Measurements from ENCODE around the gene SHANK1.

SHANK1 gene

GRCh38 chr19:50661023-50661422 is 58.6 kb downstream of the SHANK1 start:
- Histone ChIP-seq H3K27me3 (ENCODE audit: control insufficient read depth, insufficient read depth, low read length, poor library complexity, severe bottlenecking) (no peaks in the 10 kb centered on the region), H3K27ac (ENCODE audit: insufficient read depth, low read depth, low read length, poor library complexity, severe bottlenecking) (no peak overlapping the region), H3K36me3 (ENCODE audit: control insufficient read depth, insufficient read depth, low read length) (no peaks in the 10 kb centered on the region), H3K4me1 (ENCODE audit: control insufficient read depth, insufficient read depth, low read length) (peaks cover 4% of the 10 kb centered on the region), H3K4me3 (ENCODE audit: insufficient read depth, low read depth, low read length) (no peak overlapping the region), H3K9me3 (ENCODE audit: control insufficient read depth, low read length) (peaks cover 2% of the 10 kb centered on the region)
- WGBS, 2 experiments = 91 to 93% methylated on average over 10 of the region's 10 CpGs

GRCh38 chr19:50660088-50660366 is 59.6 kb downstream of the SHANK1 start:
- Histone ChIP-seq H3K36me3 (ENCODE audit: control insufficient read depth, insufficient read depth, low read length) (no peaks in the 10 kb centered on the region), H3K27me3 (ENCODE audit: control insufficient read depth, insufficient read depth, low read length, poor library complexity, severe bottlenecking) (no peaks in the 10 kb centered on the region), H3K27ac (ENCODE audit: insufficient read depth, low read depth, low read length, poor library complexity, severe bottlenecking) (no peak overlapping the region), H3K4me3 (ENCODE audit: insufficient read depth, low read depth, low read length) (peak overlapping the region; percentile 20), H3K9me3 (ENCODE audit: control insufficient read depth, low read length) (peaks cover 2% of the 10 kb centered on the region), H3K4me1 (ENCODE audit: control insufficient read depth, insufficient read depth, low read length) (peaks cover 4% of the 10 kb centered on the region)
- 48 to 53% methylated on average over 5 of the region's 6 CpGs for WGBS, 2 experiments

- H3K9me3 ChIP-seq (ENCODE audit: control insufficient read depth, low read length) = peaks cover 2% of the 10 kb centered on the region
- H3K4me3 ChIP-seq (ENCODE audit: insufficient read depth, low read depth, low read length) = peak overlapping the region; percentile 60
- no peaks in the 10 kb centered on the region for H3K36me3 ChIP-seq (ENCODE audit: control insufficient read depth, insufficient read depth, low read length)
- 50 to 57% methylated on average over 19 to 23 of the region's 37 CpGs for WGBS, 2 experiments
- peaks cover 4% of the 10 kb centered on the region for H3K4me1 ChIP-seq (ENCODE audit: control insufficient read depth, insufficient read depth, low read length)
- H3K27ac ChIP-seq (ENCODE audit: insufficient read depth, low read depth, low read length, poor library complexity, severe bottlenecking) = peak overlapping the region; percentile 63
- H3K27me3 ChIP-seq (ENCODE audit: control insufficient read depth, insufficient read depth, low read length, poor library complexity, severe bottlenecking) = no peaks in the 10 kb centered on the region
Measured at GRCh38 chr19:50659318-50660087, 60.1 kb downstream of the SHANK1 start.

DNA sequence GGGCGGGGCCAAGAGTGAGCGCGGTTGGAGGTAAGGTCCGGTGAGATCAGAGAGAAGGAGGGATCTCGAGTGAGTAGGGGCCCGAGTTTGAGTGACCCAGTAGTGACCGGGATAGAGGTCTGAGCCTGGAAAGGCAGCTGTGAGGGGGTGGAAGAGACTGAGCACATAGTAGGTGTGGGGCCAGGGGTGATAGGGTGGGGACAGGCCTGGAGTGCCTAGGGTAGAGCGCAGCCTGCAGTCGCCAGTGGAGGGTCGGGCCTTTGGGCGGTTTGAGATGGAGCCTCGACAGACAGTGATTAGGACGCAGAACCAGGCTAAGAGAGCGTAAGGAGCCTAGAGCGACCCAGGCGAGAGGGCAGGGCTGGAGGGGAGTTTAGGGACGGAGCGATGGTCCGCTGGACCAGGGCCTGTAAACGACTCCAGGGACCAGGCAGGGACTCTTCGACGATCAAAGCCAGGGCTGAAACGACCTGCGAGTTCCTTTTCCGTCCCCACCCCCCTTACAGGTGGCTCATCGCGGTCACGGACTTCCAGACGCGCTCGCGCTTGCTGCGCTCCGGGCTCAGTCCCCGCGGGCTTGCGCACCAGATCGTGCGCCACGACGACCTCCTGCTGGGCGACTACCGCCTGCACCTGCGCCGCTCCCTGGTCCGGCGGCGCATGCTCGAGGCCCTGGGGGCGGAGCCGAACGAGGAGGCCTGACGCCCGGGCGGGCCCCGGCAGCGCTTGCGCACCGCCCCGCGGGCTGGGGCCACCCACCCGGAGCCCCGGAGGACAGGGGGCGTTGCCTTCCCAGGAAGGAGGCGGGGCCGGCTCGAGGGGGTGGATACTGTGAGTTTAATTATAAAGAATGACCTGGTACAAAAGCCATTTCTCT is 60.9 kb downstream of the SHANK1 start:
- 48 to 50% methylated on average over 67 of the region's 67 CpGs for WGBS, 2 experiments
- Histone ChIP-seq H3K4me3 (ENCODE audit: insufficient read depth, low read depth, low read length) (peak overlapping the region; percentile 60), H3K4me1 (ENCODE audit: control insufficient read depth, insufficient read depth, low read length) (peaks cover 4% of the 10 kb centered on the region), H3K27me3 (ENCODE audit: control insufficient read depth, insufficient read depth, low read length, poor library complexity, severe bottlenecking) (no peaks in the 10 kb centered on the region), H3K27ac (ENCODE audit: insufficient read depth, low read depth, low read length, poor library complexity, severe bottlenecking) (peak overlapping the region; percentile 89), H3K36me3 (ENCODE audit: control insufficient read depth, insufficient read depth, low read length) (no peaks in the 10 kb centered on the region), H3K9me3 (ENCODE audit: control insufficient read depth, low read length) (no peaks in the 10 kb centered on the region)

- Histone ChIP-seq H3K27ac (ENCODE audit: insufficient read depth, low read depth, low read length, poor library complexity, severe bottlenecking) (no peak overlapping the region), H3K36me3 (ENCODE audit: control insufficient read depth, insufficient read depth, low read length) (no peaks in the 10 kb centered on the region), H3K4me1 (ENCODE audit: control insufficient read depth, insufficient read depth, low read length) (peaks cover 4% of the 10 kb centered on the region), H3K27me3 (ENCODE audit: control insufficient read depth, insufficient read depth, low read length, poor library complexity, severe bottlenecking) (no peaks in the 10 kb centered on the region), H3K9me3 (ENCODE audit: control insufficient read depth, low read length) (no peaks in the 10 kb centered on the region), H3K4me3 (ENCODE audit: insufficient read depth, low read depth, low read length) (peak overlapping the region; percentile 60)
- WGBS, 2 experiments = 46% methylated on average over 38 of the region's 38 CpGs
Measured at GRCh38 chr19:50657712-50658440, 61.7 kb downstream of the SHANK1 start.

- Histone ChIP-seq H3K4me1 (ENCODE audit: control insufficient read depth, insufficient read depth, low read length) (peaks cover 4% of the 10 kb centered on the region), H3K4me3 (ENCODE audit: insufficient read depth, low read depth, low read length) (peak overlapping the region; percentile 53), H3K27ac (ENCODE audit: insufficient read depth, low read depth, low read length, poor library complexity, severe bottlenecking) (no peak overlapping the region), H3K9me3 (ENCODE audit: control insufficient read depth, low read length) (no peaks in the 10 kb centered on the region), H3K36me3 (ENCODE audit: control insufficient read depth, insufficient read depth, low read length) (no peaks in the 10 kb centered on the region), H3K27me3 (ENCODE audit: control insufficient read depth, insufficient read depth, low read length, poor library complexity, severe bottlenecking) (no peaks in the 10 kb centered on the region)
- WGBS, 2 experiments = 73 to 76% methylated on average over 6 of the region's 6 CpGs
Measured at GRCh38 chr19:50657222-50657669, 62.4 kb downstream of the SHANK1 start.

DNA sequence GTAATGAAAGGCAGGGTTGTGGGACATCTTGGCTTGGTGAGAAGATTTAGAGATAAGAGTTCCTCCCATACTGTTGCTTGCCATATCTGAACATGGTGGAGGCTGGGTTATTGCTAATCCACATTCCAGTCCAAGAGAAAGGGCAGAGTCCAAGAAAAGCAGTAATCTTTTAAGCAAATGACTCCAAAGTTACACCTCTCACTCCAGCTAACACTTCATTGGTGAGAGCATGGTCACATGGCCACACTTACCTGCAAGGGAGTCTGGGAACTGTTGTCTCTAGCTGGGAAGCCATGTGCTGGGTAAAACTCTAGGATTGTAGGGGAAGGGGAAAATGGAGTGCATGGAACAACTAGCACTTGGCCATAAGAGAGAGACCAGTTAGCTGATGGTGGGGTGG is 64.7 kb downstream of the SHANK1 start:
- Histone ChIP-seq H3K4me1 (ENCODE audit: control insufficient read depth, insufficient read depth, low read length) (no peaks in the 10 kb centered on the region), H3K36me3 (ENCODE audit: control insufficient read depth, insufficient read depth, low read length) (no peaks in the 10 kb centered on the region), H3K27me3 (ENCODE audit: control insufficient read depth, insufficient read depth, low read length, poor library complexity, severe bottlenecking) (no peaks in the 10 kb centered on the region), H3K9me3 (ENCODE audit: control insufficient read depth, low read length) (peaks cover 2% of the 10 kb centered on the region), H3K4me3 (ENCODE audit: insufficient read depth, low read depth, low read length) (no peak overlapping the region), H3K27ac (ENCODE audit: insufficient read depth, low read depth, low read length, poor library complexity, severe bottlenecking) (no peak overlapping the region)

DNA sequence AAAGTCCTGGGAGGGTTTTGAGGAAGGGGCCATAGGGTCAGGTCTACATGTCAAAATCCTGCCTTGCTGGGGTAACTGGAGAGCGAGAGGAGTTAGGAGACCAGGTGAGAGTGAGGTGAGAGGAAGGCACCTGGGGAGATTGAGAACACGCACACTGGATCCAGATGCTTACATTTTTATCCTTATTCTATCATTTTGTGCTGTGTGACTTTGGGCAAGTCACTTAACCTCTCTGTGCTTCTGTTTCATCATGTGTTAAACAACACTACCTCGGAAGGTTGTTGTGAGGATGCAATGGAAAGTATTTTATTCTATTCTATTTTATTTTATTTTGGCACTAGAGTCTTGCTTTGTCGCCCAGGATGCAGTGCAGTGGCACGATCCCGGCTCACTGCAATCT is 66.9 kb downstream of the SHANK1 start:
- Histone ChIP-seq H3K4me3 (ENCODE audit: insufficient read depth, low read depth, low read length) (no peak overlapping the region), H3K36me3 (ENCODE audit: control insufficient read depth, insufficient read depth, low read length) (no peaks in the 10 kb centered on the region), H3K27me3 (ENCODE audit: control insufficient read depth, insufficient read depth, low read length, poor library complexity, severe bottlenecking) (no peaks in the 10 kb centered on the region), H3K9me3 (ENCODE audit: control insufficient read depth, low read length) (peaks cover 2% of the 10 kb centered on the region), H3K4me1 (ENCODE audit: control insufficient read depth, insufficient read depth, low read length) (no peaks in the 10 kb centered on the region), H3K27ac (ENCODE audit: insufficient read depth, low read depth, low read length, poor library complexity, severe bottlenecking) (no peak overlapping the region)
- WGBS, 2 experiments = 89 to 95% methylated on average over 5 of the region's 6 CpGs

GRCh38 chr19:50651174-50651573 is 68.4 kb downstream of the SHANK1 start:
- no peak overlapping the region for H3K27ac ChIP-seq (ENCODE audit: insufficient read depth, low read depth, low read length, poor library complexity, severe bottlenecking)
- H3K4me1 ChIP-seq (ENCODE audit: control insufficient read depth, insufficient read depth, low read length) = no peaks in the 10 kb centered on the region
- no peaks in the 10 kb centered on the region for H3K36me3 ChIP-seq (ENCODE audit: control insufficient read depth, insufficient read depth, low read length)
- WGBS, 2 experiments = 80 to 85% methylated on average over 2 of the region's 2 CpGs
- H3K4me3 ChIP-seq (ENCODE audit: insufficient read depth, low read depth, low read length) = no peak overlapping the region
- no peaks in the 10 kb centered on the region for H3K27me3 ChIP-seq (ENCODE audit: control insufficient read depth, insufficient read depth, low read length, poor library complexity, severe bottlenecking)
- H3K9me3 ChIP-seq (ENCODE audit: control insufficient read depth, low read length) = peaks cover 2% of the 10 kb centered on the region
